HG03175 (cell line): ENCODE results near the gene TMEM89.

ENCODE experiments used
- ATAC-seq: cut with Tn5 transposase; IDR thresholded peaks from one replicate; pipeline ENCODE4 v1.9.1; 2021; ENCODE audit warnings: mild to moderate bottlenecking, moderate library complexity; ENCODE audit not compliant: unreplicated experiment

Gene TMEM89, protein sequence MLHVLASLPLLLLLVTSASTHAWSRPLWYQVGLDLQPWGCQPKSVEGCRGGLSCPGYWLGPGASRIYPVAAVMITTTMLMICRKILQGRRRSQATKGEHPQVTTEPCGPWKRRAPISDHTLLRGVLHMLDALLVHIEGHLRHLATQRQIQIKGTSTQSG

DNA sequence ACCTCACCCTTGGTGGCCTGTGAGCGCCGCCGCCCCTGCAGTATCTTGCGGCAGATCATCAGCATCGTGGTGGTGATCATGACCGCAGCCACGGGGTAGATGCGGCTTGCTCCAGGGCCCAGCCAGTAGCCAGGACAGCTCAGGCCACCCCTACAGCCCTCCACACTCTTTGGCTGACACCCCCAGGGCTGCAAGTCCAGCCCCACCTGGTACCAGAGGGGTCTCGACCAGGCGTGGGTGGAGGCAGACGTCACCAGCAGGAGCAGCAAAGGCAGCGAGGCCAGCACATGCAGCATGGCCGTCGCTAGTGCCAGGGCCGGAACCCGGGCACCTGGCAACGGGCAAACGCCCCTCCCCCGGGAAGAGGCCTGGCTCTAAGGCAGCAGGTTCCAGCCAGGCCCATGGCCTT is at the start of gene TMEM89:
TMEM89 (minus strand) TSS at position 309 of the 409 bp plus-strand sequence; CDS start at position 296, 13 bp downstream.
- no peak for ATAC-seq

DNA sequence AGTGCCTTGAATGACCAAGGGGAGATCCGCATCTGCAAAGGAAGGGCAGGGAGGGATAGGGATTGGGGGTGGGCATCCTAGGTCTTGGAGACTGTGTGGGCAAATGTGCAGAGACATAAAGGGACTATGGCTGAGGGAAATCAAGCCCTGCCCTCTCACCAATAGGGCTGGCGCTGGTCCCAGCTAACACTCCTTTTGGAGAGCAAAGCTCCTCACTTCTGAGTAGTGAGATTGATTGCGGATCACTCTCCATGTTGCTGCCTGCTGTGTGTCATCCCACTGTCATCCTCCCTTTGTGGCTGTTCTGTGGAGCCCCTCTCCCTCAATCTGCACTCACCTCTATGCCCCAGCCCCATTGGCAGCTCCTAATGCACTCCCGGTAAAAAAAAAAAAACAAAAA is 43.4 kb upstream of the TMEM89 start:
- ATAC-seq, result no peak

DNA sequence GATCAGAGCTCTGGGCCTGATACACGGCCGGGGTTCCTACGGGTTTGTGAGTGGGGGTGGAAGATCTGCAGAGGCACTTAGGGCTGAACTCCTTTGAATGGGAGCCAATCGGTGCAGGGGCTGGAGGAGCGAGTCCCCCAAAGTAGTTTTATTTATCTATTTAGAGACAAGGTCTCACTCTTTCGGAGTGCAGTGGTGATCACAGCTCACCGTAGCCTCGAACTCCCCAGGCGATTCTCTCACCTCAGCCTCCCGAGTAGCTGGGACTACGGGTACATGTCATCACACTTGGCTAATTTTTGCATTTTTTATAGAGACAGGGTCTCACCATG is 42.7 kb upstream of the TMEM89 start:
- ATAC-seq, result no peak

DNA sequence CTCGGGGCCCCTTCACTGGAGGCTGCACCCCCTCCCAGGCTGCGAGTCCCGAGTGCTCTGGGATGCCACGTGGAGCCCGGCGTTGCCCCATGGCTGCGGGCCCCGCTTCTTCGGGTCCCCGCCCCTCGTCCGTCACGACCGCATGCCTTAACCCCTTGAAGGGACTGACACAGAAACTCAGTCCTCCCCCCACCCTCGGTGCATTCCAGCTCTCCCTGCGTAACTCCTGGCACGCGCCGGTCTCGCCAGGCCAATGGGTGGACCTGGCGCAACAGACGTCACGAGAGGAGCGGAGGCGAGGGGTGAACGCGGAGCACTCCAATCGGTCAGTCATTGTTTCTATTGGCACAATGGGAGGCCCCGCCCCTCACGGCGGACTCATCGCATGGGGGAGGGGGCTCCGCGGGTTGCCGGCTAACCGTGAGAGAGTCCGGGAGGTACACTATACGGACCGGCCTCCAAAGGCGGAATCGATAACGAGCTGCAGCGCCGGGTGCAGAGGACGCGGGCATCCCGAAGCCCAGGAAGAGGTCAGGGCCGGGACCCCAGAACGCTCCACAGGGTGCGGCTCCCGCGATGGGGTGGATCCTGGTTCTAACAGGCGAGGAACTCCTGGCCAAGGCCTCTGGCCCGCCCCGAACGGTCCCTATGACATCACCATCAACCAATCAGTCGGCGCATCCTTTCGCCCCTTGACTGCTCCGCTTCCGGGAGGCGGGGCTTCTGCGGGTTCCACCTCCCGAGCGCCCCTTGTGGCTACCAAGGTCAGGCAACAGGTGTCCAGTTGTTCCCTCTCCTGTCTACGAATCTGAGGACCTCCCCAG is 42.1 kb upstream of the TMEM89 start:
- ATAC-seq, result peak; percentile 91

DNA sequence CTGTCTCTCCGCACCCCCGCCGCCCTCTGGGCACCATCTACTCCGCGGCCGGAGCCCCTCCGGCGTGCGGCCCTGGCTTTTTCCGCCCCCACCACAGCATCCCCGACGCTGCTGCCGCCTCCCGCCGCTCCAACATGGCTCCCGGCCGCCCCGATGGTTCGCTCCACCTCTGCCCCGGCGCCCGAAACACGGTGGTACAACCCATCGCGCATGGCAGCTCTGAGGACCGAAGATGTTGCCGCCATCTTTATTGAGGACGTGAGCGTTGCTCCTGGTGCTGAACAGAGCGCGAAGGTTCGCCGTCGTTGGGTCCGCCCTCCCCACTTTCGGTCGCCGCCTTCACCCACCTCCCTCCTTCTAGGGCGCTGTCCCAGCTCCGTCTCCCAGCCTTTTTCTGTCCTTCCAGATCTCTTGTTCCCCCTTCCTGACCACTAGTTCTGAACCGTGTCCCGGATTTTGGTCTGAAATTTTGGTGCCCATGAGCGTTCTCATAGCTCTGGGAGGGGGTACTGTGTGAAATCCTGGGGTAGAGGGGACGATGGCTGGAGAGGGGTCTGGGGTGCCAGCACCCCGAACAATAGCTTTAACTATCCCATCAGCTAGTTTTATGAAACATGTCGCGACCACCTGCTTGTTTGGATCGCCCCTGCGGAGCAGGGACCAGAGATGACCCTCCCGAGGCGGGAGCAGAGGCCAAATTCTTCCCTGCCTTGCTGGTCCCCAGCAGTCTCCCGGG is 41.4 kb upstream of the TMEM89 start, which contains the start of gene CELSR3:
CELSR3 (minus strand) TSS at position 134 of the 736 bp plus-strand sequence. CDS start 252 bp downstream, outside the sequence.
- ATAC-seq, result no peak

DNA sequence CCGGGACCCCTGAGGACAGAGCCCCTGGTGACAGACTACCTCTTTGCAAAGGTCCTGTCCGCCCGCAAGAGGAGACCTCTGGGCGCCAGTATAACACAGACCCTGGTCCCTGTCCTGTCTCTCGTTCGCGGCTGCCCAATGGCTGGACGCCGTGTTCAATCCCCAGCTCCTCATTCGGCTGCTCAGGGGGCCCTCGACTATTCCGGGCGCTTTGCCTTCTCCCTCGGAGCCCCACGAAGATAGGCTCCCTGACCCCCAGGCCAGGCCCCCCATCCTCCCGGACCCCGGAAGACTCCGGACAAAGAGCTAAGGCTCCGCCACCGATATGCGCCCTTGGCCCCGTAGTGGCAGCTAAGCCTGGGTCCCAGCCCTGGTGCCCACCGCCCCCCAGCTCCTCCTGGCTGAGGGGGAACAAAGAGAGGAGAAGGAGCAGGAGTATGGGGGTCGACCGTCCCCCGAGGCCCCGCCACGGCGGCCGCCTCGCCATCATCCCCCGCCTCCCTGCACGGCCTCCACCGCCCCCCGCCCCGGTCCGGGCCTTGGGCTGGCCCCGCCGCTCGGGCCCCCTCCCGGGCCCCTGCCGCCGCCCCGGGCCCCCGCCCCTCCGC is 40.7 kb upstream of the TMEM89 start:
- no peak for ATAC-seq

DNA sequence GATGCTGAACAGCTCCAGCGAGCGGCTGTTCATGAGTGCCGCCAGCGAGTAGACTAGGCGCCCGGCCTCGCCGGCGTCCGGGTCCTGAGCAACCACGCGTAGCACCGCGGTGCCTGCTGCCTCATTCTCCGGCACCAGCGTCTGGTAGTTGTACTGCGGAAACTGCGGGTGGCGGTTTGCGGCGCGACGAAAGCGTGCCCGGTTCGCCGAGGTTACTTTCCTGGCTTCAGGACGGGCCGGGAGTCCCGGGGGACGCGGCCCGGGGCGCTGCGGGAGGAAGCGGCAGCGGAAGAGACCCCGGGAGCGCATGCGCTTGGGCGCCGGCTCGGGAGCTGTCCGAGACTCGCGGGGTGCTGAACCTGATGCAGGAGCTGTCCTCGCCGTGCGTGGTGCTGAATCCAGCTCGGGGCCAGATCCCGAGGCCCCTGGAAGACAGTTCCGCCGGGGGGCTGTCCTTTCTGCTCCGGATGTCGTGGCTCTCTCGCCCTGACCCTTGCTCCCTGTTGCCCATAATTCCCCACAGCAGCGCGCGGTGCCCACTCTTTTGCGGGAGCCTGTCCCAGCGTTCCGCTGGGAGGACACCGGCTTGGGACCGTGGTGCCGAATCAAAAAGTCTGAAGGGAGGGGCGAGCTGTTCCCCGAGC is 40.1 kb upstream of the TMEM89 start:
- no peak for ATAC-seq

DNA sequence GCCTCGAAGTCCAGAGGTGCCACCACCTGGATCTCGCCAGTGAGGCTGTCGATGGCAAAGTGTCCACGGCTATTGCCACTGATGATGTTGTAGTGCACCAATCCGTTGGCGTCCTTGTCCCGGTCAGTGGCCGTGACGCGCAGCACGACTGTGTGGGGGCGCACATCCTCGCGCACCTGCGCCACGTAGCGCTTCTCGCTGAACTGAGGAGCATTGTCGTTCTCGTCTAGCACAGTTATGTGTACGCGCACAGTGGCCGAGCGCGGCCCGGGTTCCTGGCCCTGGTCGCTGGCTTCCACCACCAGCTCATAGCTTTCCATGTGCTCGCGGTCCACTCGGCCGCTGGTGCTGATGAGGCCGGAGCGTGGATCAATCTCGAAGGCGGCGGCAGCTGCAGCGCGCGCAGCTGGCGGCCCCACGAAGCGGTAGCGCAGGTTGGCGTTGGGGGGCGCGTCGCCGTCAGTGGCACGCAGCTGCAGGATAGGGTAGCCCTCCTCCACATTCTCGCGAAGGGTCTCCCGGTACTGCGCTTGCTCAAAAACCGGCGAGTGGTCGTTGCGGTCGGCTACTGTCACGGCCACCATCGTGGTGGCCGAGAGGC is 39.3 kb upstream of the TMEM89 start:
- ATAC-seq, result no peak

DNA sequence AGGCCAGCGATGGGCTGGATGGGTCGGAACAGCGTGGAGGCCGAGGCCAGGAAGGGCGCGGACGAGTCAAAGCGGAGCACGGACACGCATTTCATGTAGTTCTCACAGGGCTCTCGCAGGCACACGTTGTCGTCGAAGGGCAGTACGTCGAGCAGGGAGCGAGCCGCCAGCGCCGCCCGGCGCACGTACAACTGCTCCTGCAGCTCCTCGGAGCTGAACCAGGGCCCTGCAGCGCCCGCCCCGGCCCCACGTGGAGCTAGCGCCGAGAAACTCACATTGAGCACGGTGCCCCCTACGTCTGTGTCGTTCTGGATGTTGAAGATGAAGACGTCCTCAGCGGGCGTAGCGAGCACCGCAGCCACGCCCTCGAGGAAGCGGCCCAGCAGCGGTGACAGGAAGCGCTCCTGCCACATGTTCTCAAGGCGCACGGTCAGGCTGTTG is 35.3 kb upstream of the TMEM89 start:
- no peak for ATAC-seq

DNA sequence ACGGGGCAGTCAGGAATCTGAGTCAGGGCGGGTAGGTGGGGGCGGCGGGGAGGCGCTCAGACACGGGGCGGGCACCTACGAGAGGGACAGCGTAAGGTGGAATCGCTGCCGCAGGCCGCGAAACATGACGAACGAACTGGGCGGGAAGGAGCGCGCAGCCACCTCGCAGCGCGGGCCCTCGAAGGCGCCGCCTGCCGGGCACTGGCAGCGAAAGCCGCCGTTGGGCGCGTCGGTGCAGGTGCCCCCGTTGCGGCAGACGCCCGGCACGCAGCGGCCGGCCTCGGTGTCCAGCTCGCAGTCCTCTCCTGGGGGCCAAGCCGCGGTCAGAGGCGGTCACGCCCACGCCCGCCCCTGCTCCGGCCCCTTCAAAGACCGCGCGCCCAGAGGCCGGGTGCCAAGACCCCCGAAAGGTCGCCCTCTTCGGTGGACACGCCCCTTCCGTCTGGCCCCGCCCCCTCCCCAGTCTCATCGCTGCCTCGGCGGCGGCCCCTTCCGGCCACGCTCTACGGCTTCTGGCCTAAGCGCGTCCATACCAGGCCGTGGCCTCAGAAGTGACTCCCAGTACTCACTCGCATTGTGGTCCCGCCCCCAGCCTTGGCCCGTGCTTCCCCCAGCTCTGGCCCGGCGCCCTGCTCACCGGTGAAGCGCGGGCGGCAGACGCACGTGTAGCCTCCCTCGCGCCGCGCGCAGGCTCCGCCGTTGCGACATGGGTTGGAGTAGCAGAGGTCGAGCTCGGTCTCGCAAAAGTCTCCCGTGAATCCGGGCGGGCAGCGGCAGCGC is 34.7 kb upstream of the TMEM89 start:
- ATAC-seq, result peak; percentile 74

DNA sequence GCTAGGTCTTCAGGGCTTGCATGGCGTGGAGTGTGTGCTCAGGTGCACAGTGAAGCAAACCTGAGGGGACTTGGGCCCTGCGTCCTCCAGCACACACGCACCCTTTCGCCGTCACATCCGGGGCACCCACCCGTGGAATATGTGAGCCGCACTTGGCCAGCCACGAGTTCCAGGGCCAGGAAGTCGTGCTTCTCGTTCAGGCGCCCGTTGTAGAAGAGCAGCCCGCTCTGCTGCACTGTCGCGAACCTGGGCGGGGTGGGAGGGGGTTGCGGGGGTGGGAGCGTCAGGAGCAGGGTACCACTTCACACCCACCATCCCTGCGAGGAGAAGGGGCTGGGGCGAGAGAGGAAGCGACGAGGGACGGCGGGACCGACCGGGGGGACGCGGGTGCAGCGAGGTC is 34.0 kb upstream of the TMEM89 start:
- ATAC-seq, result no peak

DNA sequence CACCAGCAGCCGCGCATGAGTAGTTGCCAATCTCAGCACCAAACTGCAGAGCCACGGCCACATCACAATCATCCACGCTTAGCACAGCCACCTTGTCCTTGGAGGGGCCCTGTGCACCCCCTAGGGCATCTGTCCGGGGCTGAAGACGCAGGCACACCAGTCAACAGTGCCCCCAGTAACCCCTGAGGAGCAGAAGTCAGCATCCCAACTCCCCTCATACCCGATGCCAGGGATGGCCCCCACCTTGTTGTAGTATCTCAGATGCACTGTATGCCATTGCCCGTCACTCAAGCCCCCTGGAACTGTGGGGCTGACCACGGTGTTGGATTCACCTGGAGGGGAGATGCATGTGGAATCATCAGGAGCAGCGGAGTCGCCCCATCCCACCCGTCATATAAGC is 33.5 kb upstream of the TMEM89 start:
- ATAC-seq, result no peak

DNA sequence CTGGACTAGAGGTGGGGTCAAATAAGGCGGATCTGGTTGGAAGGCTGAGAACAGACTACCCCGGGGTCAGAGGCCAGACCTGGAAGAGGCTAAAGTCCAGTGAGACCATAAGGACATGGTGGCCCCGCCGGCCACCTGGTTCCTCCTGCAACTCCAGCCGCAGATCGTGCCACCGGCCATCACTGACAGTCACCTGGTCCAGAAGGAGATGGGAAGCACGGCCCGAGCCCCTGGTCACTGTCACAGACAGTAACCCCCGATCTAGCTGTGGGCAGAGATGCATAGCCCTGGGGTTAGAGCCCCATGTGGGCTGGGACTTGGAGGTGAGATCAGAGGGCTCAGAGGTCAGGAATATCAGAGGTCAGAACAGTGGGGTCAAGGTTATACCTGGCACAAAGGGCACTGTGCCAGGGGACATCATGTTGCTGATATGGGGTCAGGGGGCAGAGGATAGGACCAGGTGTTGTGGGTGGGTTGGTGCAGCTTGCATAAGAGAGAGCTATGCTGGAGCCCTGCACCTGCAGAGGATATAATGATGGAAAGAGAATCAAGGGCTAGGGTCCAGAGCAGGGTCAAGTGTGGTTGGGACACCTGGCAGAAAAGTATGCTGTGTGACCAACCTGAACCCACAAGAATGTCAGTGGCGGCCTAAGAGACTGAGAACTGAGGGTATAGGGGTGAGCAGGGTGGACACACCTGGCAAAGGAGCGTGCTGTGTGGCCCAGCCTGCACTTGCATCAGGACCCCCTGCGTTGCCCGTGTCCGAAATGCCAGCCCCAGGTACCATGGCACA is 31.6 kb upstream of the TMEM89 start:
- ATAC-seq, result no peak

DNA sequence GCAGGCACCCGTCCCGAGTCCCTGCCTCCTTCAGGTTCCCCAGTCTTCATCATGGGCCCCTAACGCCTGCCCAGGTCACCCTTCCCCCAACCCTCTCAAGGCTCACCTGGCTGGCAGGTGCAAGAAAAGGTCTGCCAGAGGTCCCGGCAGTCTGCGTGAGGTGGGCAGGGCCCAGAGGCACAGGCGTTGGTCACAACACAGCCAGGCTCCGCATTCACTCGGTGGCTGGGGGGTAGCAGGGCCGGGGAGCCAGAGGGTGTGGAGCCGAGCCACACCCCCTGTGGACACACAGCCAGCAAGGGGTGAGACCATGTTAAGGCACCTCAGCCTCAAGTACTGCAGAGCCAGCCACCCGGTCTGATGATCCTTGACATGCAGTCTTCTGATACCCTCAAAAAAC is 30.2 kb upstream of the TMEM89 start:
- no peak for ATAC-seq

DNA sequence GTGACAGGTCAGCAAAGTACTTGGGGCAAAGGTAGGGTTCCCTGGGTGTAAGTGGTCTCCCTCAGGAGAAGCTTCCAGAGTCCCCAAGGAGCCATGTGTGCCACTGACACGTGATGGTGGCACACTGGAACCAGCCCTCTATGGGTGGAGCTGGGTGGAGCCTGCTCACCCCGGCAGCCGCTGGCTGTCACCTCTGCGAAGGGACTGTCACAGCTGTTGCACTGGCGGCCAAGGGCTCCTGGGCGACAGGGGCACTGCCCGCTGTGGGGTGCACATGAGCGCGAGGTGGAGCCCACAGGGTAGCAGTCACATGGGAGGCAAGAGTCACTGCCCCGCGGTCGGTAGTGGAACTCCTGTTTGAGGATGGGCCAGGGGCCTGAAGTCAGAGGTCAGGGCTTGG is 29.2 kb upstream of the TMEM89 start:
- no peak for ATAC-seq

DNA sequence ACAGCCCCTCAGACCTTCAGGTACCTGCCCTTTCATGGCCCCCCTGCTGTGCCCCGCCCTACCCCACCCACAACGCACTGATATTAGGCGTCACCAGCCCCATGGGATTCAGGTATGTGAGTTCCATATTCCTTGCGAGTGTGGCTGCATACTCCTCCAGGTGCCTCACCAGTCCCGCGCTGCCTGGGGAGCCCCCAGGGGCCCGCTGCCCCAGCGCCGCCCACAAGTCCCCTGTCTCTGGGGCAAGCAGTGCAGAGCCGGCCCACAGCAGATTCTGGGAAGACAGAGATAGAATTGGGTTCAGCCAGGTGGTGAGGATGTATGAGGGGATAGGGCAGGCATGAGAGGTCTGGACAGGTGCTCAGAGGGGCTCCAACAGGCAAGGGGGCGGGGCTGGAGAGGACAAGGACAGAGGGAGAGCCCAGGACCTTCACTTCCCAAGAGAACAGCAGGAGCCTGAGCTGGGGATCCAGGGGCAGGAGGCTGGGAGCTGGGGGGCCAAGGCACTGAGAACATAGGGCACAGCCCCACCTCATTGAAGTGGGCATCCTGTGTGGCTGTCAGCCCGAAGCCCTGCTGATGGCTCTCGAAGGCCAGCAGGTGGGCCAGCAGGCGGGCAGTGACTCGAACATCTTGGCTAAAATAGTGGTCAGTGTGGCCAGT is 26.8 kb upstream of the TMEM89 start:
- no peak for ATAC-seq

DNA sequence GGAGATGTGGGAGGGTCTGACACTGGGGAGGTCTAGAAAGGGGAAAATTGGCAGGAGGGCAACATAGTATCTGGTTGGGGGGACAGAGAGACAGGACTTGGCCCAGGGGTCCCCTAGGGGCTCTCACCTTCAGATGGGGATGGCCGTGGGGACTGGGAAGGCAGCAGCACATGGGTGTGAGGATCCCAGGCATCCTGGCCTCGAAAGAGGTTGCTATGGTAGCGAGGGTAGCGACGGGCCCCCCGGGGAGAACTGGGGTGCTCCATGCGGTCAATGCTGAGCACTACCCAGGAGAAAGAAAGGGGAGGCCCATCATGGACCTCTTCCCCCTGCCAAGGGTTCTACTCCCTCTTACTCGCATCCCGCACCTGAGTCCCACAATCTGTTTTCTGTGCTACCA is 26.1 kb upstream of the TMEM89 start:
- no peak for ATAC-seq
